HG03139 (cell line): ENCODE results near the gene TIAM2.

Experiments used
- ATAC-seq: cut with Tn5 transposase; IDR thresholded peaks from one replicate; pipeline ENCODE4 v1.9.1; 2021; ENCODE audit not compliant: unreplicated experiment

The TIAM2 gene

GRCh38 chr6:155272353-155273232 lies 277.5 kb downstream of the TIAM2 start:
- ATAC-seq, result no peak

DNA sequence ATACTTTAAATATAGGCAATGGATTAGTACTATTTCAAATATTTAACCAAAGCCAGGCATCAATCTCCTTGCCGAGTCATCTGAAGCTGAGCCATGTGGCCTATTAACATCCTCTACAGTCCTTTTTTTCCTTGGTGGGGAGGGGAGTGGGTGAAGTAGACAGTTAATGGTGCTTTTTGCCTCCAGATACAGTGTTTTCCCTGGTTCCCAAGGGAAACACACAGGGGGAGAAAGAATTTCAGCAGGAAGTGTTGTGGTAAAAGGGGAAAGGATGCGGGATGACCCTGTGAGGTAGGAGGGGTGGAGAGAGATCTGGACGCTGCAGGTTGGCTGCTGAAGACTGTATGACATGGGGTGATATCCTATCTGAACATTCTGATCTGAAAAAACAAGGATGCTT lies 278.3 kb downstream of the TIAM2 start:
- ATAC-seq, result no peak

DNA sequence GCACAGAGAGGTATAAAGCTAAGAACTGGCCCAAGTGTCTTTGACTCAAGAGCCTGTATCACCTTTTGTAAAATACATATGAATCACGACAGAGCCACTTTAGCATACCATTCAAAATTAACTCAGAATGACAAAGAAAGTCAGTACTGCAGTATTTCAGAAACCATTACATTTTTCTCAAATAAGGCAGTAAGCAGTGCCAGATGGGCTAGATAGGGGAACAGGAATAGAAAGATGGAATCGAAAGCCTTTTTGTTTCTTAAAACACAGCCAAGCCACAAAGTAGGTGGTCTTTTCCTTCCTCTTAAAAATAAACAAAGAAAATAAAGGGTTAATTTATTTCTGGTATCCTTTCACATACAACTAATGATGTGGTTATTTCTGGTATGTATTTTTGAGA lies 279.0 kb downstream of the TIAM2 start:
- ATAC-seq, result no peak

GRCh38 chr6:155274533-155274932 lies 279.4 kb downstream of the TIAM2 start:
- ATAC-seq, result no peak

DNA sequence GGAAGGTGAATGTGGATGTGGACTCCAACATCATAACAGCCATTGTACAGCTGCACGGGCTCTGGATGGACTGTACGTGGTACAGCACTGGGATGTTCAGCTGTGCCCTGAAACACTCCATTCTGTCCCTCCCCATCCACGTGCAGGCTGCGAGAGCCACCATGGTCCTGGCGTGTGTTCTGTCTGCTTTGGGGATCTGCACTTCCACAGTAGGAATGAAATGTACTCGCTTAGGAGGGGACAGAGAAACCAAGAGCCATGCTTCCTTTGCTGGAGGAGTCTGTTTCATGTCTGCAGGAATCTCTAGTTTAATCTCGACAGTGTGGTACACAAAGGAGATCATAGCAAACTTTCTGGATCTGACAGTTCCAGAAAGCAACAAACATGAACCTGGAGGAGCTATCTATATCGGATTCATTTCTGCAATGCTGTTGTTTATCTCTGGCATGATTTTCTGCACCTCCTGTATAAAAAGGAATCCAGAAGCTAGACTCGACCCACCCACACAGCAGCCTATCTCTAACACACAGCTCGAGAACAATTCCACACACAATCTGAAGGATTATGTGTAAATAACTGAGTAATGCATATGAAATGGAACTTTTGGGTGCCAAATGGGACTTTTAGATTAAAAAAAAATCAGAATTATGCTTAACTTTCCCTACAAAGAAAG lies 280.8 kb downstream of the TIAM2 start:
- ATAC-seq, result no peak

DNA sequence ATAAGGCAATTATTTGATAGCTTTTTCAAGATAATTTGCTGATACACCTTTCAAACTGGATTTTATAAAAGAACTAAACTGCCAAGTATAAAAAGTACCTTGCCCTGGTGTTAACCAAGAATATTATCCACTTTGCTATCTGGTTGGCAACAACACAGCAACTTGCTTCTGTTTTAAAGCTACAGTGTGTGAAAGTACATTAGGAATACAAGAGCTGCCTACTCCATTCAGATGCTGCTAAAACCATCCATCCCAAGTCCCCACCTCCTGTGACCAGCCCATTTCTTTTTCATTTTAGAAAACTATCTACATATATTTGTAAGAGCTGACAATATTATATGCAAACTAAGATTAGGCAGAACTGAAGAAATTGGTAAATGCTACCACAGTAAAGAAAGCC lies 281.5 kb downstream of the TIAM2 start:
- ATAC-seq, result no peak

GRCh38 chr6:155278319-155279049 lies 283.4 kb downstream of the TIAM2 start:
- no peak for ATAC-seq

DNA sequence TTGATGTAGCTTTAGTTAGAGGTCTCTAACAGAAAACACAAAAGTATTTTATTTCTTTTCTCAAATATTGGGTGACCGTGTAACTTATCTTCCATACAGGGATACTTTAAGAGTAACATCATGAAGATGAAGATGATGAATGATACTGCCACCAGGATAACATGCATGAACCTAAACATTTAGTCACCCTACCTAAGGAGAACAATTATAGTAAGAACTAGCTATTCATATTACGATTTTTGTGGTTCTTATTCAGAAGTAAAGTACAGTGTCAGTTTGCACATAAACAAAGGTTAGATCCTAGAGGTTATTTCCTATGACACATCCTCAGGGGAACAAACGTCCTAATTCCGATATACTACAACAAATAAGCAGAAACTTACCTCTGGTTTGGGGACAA lies 289.7 kb downstream of the TIAM2 start:
- no peak for ATAC-seq

- ATAC-seq, result no peak
Observed at GRCh38 chr6:155287762-155288161, 292.6 kb downstream of the TIAM2 start.

- no peak for ATAC-seq
Observed at GRCh38 chr6:155290491-155290890, 295.4 kb downstream of the TIAM2 start.

DNA sequence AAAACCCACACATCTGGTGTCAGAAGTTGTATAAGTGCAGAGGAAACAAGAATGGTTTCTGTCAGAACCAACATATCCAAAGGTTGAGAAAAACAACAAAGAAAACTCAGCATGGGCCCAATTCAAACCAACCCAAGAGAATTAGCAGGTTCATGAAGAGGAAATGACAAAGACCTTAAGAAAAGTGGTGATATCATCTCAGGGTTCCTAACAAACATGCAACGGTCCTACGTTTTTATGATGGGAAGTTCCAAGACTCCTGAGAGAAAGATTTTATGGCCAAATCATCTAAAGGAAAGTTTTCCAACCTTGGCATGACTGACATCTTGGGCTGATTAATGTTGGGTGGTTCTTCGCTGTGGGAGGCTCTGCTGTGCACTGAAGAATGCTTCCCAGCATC lies 296.2 kb downstream of the TIAM2 start:
- no peak for ATAC-seq

DNA sequence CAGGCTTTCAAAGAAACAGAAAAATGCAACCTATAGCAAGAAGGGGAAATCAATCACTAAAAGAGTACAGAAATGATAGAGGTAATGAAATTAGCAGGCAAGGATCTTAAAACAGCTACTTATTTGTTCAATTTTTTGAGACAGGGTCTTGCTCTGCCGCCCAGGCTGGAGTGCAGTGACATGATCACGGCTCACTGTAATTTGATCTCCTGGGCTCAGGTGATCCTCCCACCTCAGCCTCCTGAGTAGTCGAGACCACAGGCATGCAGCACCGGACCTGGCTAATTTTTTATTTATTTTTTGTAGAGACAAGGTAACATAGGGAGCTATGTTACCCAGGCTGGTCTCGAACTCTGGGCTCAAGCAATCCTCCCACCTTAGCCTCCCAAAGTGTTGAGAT lies 297.6 kb downstream of the TIAM2 start:
- ATAC-seq, result no peak

DNA sequence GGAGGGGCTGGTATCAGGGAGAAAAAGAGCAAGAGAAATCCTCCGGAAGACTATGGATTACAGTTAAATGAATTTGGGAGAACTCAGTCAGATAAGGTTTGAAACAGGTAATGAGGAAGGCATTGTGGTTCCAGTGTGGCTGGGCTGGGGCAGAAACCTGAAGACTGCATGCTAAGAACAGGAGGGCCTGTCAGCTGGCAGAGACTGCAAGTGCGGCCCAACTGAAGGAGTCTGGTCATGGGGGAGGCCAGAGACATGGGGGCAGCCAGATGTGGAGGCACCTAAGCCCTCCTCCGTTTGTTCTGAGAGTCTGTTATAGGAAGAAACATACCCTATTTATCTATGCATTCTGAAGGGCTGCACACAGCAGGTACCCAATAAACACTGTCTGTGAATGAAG lies 302.6 kb downstream of the TIAM2 start:
- no peak for ATAC-seq

DNA sequence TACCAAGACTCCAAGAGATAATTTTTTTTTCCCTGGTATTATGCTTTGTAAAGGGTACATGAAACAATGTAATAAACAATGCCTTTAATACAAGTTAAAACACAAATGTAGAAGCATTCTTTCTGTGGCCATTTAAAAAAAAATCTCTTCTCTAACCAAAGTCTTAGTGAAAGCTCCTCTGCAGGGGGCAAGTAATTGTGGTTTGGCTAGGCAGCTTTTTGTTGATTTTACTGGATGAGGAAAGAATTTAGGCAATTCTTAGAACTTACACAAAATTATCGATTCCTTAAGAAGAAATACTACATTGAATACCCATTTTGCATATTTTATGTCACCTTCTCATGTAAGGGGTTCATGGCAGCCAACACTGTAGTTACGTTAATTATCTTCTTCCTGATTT lies 306.8 kb downstream of the TIAM2 start:
- ATAC-seq, result no peak

DNA sequence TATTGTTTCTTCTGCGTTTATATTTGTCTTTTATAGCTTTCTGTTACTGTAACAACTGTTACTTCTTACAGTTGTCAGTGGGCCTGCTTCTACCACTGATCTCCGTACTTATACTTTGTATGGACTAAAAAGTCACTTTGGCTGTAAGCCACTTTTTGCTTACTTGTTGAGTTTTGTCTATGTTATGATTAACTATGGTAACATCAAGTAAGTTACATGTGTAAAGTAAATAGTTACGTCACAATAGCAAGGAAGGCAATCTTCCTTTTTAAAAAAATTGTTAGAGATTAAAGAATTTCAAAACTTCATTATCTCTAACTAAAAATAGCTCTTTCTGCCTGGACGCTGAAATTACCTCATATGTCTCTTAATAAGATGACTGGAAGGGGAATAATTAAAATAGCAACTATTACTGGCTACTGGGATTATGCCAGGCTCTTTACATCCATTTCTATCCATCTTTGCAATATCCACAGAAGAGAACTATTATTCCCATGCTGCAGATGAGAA lies 308.3 kb downstream of the TIAM2 start:
- no peak for ATAC-seq

- ATAC-seq, result no peak
Observed at GRCh38 chr6:155306958-155307357, 311.8 kb downstream of the TIAM2 start.
